ENCODE results near the gene CNTLN. TPM values are rescaled to one million over a fixed set of nuclear protein-coding genes. Genes with fewer than 3 reads are reported as not detected.

CNTLN gene
- total and polyA plus RNA-seq, 5 donors from 2014 or later, result 0.09 to 0.52 (median 0.19) TPM; not detected in 1

- H3K27me3 ChIP-seq (ENCODE audit: control insufficient read depth, insufficient read depth, low read length), result no peaks in the 10 kb centered on the region
- Mint-ChIP-seq H3K4me1 (peaks cover 0 to 9% (median 8%) of the 10 kb centered on the region in 4 donors), H3K27me3 (no peaks in the 10 kb centered on the region), H3K36me3 (no peaks in the 10 kb centered on the region), H3K27ac (no peak overlapping the region), H3K4me3 (peak overlapping the region in 1 of 4 donors; percentile 12), H3K9me3 (peaks cover 0 to 15% (median 3%) of the 10 kb centered on the region in 7 donors)
- H3K9me3 ChIP-seq (ENCODE audit: control insufficient read depth in 2 of 2, low read length in 2 of 2), result peaks cover 0 to 3% of the 10 kb centered on the region in 2 experiments
- no peaks in the 10 kb centered on the region for H3K4me1 ChIP-seq (ENCODE audit: control insufficient read depth, insufficient read depth, low read length, poor library complexity, severe bottlenecking)
- no peaks in the 10 kb centered on the region for H3K36me3 ChIP-seq (ENCODE audit: control insufficient read depth, insufficient read depth, low read length)
- no peak overlapping the region for H3K27ac ChIP-seq (ENCODE audit: insufficient read depth, low read length, poor library complexity, severe bottlenecking)
- no peak overlapping the region for H3K4me3 ChIP-seq (ENCODE audit: low read depth, low read length)
- DNase-seq, result no peak
- no peak for ATAC-seq (ENCODE audit: low read depth in 2 of 2)
Measured at GRCh38 chr9:17130291-17130690, 4.5 kb upstream of the CNTLN start.

- Mint-ChIP-seq H3K4me1 (peaks cover under 1 to 9% (median 8%) of the 10 kb centered on the region in 4 donors), H3K36me3 (no peaks in the 10 kb centered on the region), H3K27me3 (no peaks in the 10 kb centered on the region), H3K4me3 (no peak overlapping the region), H3K27ac (no peak overlapping the region), H3K9me3 (peaks cover 0 to 15% (median 3%) of the 10 kb centered on the region in 7 donors)
- Histone ChIP-seq H3K27ac (ENCODE audit: insufficient read depth, low read length, poor library complexity, severe bottlenecking) (no peak overlapping the region), H3K36me3 (ENCODE audit: control insufficient read depth, insufficient read depth, low read length) (no peaks in the 10 kb centered on the region), H3K4me1 (ENCODE audit: control insufficient read depth, insufficient read depth, low read length, poor library complexity, severe bottlenecking) (no peaks in the 10 kb centered on the region), H3K27me3 (ENCODE audit: control insufficient read depth, insufficient read depth, low read length) (no peaks in the 10 kb centered on the region), H3K9me3 (ENCODE audit: control insufficient read depth in 2 of 2, low read length in 2 of 2) (peaks cover 0 to 3% of the 10 kb centered on the region in 2 experiments), H3K4me3 (ENCODE audit: low read depth, low read length) (no peak overlapping the region)
- DNase-seq (no peak), ATAC-seq (ENCODE audit: low read depth in 2 of 2) (no peak)
Measured at GRCh38 chr9:17130725-17131124, 4.1 kb upstream of the CNTLN start.

GRCh38 chr9:17131494-17131893, 3.3 kb upstream of the CNTLN start:
- Mint-ChIP-seq H3K4me3 (no peak overlapping the region), H3K9me3 (peaks cover 0 to 12% (median 2%) of the 10 kb centered on the region in 7 donors), H3K27me3 (no peaks in the 10 kb centered on the region), H3K4me1 (peaks cover 4 to 9% (median 8%) of the 10 kb centered on the region in 4 donors), H3K36me3 (no peaks in the 10 kb centered on the region), H3K27ac (no peak overlapping the region)
- H3K27me3 ChIP-seq (ENCODE audit: control insufficient read depth, insufficient read depth, low read length), result no peaks in the 10 kb centered on the region
- no peak overlapping the region for H3K27ac ChIP-seq (ENCODE audit: insufficient read depth, low read length, poor library complexity, severe bottlenecking)
- peaks cover 0 to 3% of the 10 kb centered on the region in 2 experiments for H3K9me3 ChIP-seq (ENCODE audit: control insufficient read depth in 2 of 2, low read length in 2 of 2)
- DNase-seq, result no peak
- ATAC-seq (ENCODE audit: low read depth in 2 of 2), result no peak
- no peaks in the 10 kb centered on the region for H3K4me1 ChIP-seq (ENCODE audit: control insufficient read depth, insufficient read depth, low read length, poor library complexity, severe bottlenecking)
- no peak overlapping the region for H3K4me3 ChIP-seq (ENCODE audit: low read depth, low read length)
- H3K36me3 ChIP-seq (ENCODE audit: control insufficient read depth, insufficient read depth, low read length), result no peaks in the 10 kb centered on the region

- Mint-ChIP-seq H3K27me3 (no peaks in the 10 kb centered on the region), H3K9me3 (peaks cover 0 to 6% (median 2%) of the 10 kb centered on the region in 7 donors), H3K4me1 (peaks cover 7 to 10% (median 9%) of the 10 kb centered on the region in 4 donors), H3K4me3 (peak overlapping the region; percentile 69 to 87 (median 80)), H3K27ac (no peak overlapping the region), H3K36me3 (no peaks in the 10 kb centered on the region)
- ATAC-seq (ENCODE audit: low read depth in 2 of 2) (peak in 1 of 2 donors; percentile 64), DNase-seq (no peak)
- Histone ChIP-seq H3K27me3 (ENCODE audit: control insufficient read depth, insufficient read depth, low read length) (no peaks in the 10 kb centered on the region), H3K4me3 (ENCODE audit: low read depth, low read length) (peak overlapping the region; percentile 50), H3K4me1 (ENCODE audit: control insufficient read depth, insufficient read depth, low read length, poor library complexity, severe bottlenecking) (no peaks in the 10 kb centered on the region), H3K36me3 (ENCODE audit: control insufficient read depth, insufficient read depth, low read length) (no peaks in the 10 kb centered on the region), H3K9me3 (ENCODE audit: control insufficient read depth in 2 of 2, low read length in 2 of 2) (no peaks in the 10 kb centered on the region), H3K27ac (ENCODE audit: insufficient read depth, low read length, poor library complexity, severe bottlenecking) (no peak overlapping the region)
Measured at GRCh38 chr9:17135295-17136160, 688 bp downstream of the CNTLN start.

GRCh38 chr9:17137566-17137965, 2.7 kb downstream of the CNTLN start:
- H3K36me3 ChIP-seq (ENCODE audit: control insufficient read depth, insufficient read depth, low read length), result no peaks in the 10 kb centered on the region
- ATAC-seq (ENCODE audit: low read depth in 2 of 2) (no peak), DNase-seq (no peak)
- no peaks in the 10 kb centered on the region for H3K9me3 ChIP-seq (ENCODE audit: control insufficient read depth in 2 of 2, low read length in 2 of 2)
- peak overlapping the region in 2 of 4 donors; percentile 43 to 86 for H3K4me3 Mint-ChIP-seq
- H3K4me1 Mint-ChIP-seq, result peaks cover 9 to 10% (median 9%) of the 10 kb centered on the region in 4 donors
- H3K27ac ChIP-seq (ENCODE audit: insufficient read depth, low read length, poor library complexity, severe bottlenecking), result no peak overlapping the region
- no peaks in the 10 kb centered on the region for H3K4me1 ChIP-seq (ENCODE audit: control insufficient read depth, insufficient read depth, low read length, poor library complexity, severe bottlenecking)
- no peaks in the 10 kb centered on the region for H3K36me3 Mint-ChIP-seq
- H3K27me3 ChIP-seq (ENCODE audit: control insufficient read depth, insufficient read depth, low read length), result no peaks in the 10 kb centered on the region
- no peak overlapping the region for H3K4me3 ChIP-seq (ENCODE audit: low read depth, low read length)
- H3K9me3 Mint-ChIP-seq, result peaks cover 0 to 6% (median 2%) of the 10 kb centered on the region in 7 donors
- no peaks in the 10 kb centered on the region for H3K27me3 Mint-ChIP-seq
- H3K27ac Mint-ChIP-seq, result no peak overlapping the region

DNA sequence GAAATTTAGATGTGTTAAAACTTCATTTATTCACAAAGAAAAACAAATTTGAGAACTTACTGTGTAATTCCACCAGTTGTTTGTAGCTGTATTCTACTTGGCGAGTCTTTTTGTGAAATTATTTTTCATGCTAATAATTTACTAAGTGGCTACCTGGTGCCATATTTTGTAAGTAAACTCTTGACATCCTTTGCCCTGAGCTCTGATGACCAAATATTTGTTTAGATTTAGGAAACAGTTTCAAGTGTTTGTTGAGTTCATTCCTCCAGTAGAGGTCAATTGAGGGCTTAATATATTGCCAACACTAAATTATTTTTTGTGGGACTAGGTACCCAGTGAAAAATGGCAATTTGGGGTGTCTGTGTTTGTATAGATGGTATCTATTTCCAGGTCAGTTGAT, 3.7 kb downstream of the CNTLN start:
- DNase-seq (no peak), ATAC-seq (ENCODE audit: low read depth in 2 of 2) (no peak)
- no peaks in the 10 kb centered on the region for H3K27me3 Mint-ChIP-seq
- Histone ChIP-seq H3K4me3 (ENCODE audit: low read depth, low read length) (no peak overlapping the region), H3K27me3 (ENCODE audit: control insufficient read depth, insufficient read depth, low read length) (no peaks in the 10 kb centered on the region), H3K9me3 (ENCODE audit: control insufficient read depth in 2 of 2, low read length in 2 of 2) (no peaks in the 10 kb centered on the region), H3K36me3 (ENCODE audit: control insufficient read depth, insufficient read depth, low read length) (no peaks in the 10 kb centered on the region), H3K4me1 (ENCODE audit: control insufficient read depth, insufficient read depth, low read length, poor library complexity, severe bottlenecking) (no peaks in the 10 kb centered on the region), H3K27ac (ENCODE audit: insufficient read depth, low read length, poor library complexity, severe bottlenecking) (no peak overlapping the region)
- H3K4me1 Mint-ChIP-seq, result peaks cover 9 to 10% (median 9%) of the 10 kb centered on the region in 4 donors
- H3K36me3 Mint-ChIP-seq, result no peaks in the 10 kb centered on the region
- no peak overlapping the region for H3K4me3 Mint-ChIP-seq
- peaks cover 0 to 6% (median 2%) of the 10 kb centered on the region in 7 donors for H3K9me3 Mint-ChIP-seq
- no peak overlapping the region for H3K27ac Mint-ChIP-seq

- peaks cover 0 to 6% (median under 1%) of the 10 kb centered on the region in 7 donors for H3K9me3 Mint-ChIP-seq
- ATAC-seq (ENCODE audit: low read depth in 2 of 2), result no peak
- H3K9me3 ChIP-seq (ENCODE audit: control insufficient read depth in 2 of 2, low read length in 2 of 2), result no peaks in the 10 kb centered on the region
- no peaks in the 10 kb centered on the region for H3K27me3 ChIP-seq (ENCODE audit: control insufficient read depth, insufficient read depth, low read length)
- no peak overlapping the region for H3K27ac ChIP-seq (ENCODE audit: insufficient read depth, low read length, poor library complexity, severe bottlenecking)
- H3K36me3 ChIP-seq (ENCODE audit: control insufficient read depth, insufficient read depth, low read length), result no peaks in the 10 kb centered on the region
- no peak overlapping the region for H3K4me3 Mint-ChIP-seq
- H3K27ac Mint-ChIP-seq, result no peak overlapping the region
- DNase-seq, result no peak
- H3K4me1 ChIP-seq (ENCODE audit: control insufficient read depth, insufficient read depth, low read length, poor library complexity, severe bottlenecking), result no peaks in the 10 kb centered on the region
- no peak overlapping the region for H3K4me3 ChIP-seq (ENCODE audit: low read depth, low read length)
- H3K36me3 Mint-ChIP-seq, result no peaks in the 10 kb centered on the region
- no peaks in the 10 kb centered on the region for H3K27me3 Mint-ChIP-seq
- peaks cover 0 to 9% (median 2%) of the 10 kb centered on the region in 4 donors for H3K4me1 Mint-ChIP-seq
Measured at GRCh38 chr9:17140418-17140817, 5.6 kb downstream of the CNTLN start.

Measured in CD4-positive, CD25-positive, alpha-beta regulatory T cell (primary cell).